GM12872 (cell line): ENCODE data around the gene NDUFAF2.

Source experiments
- TF ChIP-seq, protein P1 (sequence below): IDR thresholded peaks from 3 replicates; pipeline ENCODE4 v1.5.1; 2011; ENCODE audit warnings: low read depth, mild to moderate bottlenecking, low read length, moderate library complexity; ENCODE audit not compliant: insufficient read depth

NDUFAF2 gene

GRCh38 chr5:61123145-61123544, 178.1 kb downstream of the NDUFAF2 start:
- TF ChIP-seq, protein P1, sequence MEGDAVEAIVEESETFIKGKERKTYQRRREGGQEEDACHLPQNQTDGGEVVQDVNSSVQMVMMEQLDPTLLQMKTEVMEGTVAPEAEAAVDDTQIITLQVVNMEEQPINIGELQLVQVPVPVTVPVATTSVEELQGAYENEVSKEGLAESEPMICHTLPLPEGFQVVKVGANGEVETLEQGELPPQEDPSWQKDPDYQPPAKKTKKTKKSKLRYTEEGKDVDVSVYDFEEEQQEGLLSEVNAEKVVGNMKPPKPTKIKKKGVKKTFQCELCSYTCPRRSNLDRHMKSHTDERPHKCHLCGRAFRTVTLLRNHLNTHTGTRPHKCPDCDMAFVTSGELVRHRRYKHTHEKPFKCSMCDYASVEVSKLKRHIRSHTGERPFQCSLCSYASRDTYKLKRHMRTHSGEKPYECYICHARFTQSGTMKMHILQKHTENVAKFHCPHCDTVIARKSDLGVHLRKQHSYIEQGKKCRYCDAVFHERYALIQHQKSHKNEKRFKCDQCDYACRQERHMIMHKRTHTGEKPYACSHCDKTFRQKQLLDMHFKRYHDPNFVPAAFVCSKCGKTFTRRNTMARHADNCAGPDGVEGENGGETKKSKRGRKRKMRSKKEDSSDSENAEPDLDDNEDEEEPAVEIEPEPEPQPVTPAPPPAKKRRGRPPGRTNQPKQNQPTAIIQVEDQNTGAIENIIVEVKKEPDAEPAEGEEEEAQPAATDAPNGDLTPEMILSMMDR = no peak

GRCh38 chr5:61130289-61130688, 185.3 kb downstream of the NDUFAF2 start:
- TF ChIP-seq, protein P1 = no peak

DNA sequence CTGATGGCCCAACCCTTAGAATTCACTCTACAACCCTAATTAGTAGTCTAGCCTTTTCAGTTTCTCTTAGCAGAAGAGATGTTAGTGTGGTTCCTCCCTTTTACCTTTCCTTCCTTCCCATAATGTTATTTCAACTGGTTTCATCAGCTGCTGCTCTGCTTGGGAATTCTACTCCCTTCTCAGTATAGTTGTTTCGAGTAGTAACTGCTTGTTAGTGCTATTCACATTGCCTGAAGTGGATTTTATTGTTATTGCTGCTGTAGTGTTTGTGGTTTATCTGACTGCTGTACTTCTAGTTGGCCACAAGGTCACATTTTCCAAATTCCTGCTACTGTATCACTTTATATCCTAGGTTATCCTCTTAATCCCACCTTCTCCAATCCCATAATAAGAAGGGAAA, 187.6 kb downstream of the NDUFAF2 start:
- TF ChIP-seq, protein P1 = no peak

DNA sequence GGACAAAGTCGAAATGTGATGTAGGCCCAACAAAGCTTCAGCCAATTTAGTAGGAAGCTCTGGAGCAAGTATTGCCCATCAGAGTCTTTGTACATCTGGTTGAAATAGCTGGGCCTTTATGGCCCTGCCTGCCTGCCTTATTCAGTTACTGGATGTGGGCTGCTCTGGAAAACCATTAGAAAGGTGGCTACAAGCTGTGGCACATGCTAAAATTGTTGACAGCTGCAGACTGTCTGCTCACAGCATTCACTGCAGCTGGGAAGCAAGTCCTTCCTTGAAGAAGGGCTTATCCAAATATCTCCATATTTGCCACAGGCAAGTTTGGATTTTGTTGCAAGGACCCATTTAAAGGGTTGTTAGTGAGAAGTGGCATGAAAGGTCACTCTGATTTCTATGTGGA, 192.8 kb downstream of the NDUFAF2 start:
- TF ChIP-seq, protein P1 = no peak

- TF ChIP-seq, protein P1 = peak; percentile 20; the same call in 1 of the 3 replicates
Measured at GRCh38 chr5:61139094-61139873, 194.3 kb downstream of the NDUFAF2 start.

GRCh38 chr5:61139931-61140330, 194.9 kb downstream of the NDUFAF2 start:
- TF ChIP-seq, protein P1 = no peak

- TF ChIP-seq, protein P1 = no peak
Measured at GRCh38 chr5:61141801-61142200, 196.8 kb downstream of the NDUFAF2 start.
